ENCODE measurements around the gene PTGS1. TPM values are rescaled to one million over a fixed set of nuclear protein-coding genes. Genes with fewer than 3 reads are reported as not detected.

The PTGS1 gene
- total RNA-seq, 4 donors from 2014 or later, result 4.5 to 9.5 (median 5.2) TPM

DNA sequence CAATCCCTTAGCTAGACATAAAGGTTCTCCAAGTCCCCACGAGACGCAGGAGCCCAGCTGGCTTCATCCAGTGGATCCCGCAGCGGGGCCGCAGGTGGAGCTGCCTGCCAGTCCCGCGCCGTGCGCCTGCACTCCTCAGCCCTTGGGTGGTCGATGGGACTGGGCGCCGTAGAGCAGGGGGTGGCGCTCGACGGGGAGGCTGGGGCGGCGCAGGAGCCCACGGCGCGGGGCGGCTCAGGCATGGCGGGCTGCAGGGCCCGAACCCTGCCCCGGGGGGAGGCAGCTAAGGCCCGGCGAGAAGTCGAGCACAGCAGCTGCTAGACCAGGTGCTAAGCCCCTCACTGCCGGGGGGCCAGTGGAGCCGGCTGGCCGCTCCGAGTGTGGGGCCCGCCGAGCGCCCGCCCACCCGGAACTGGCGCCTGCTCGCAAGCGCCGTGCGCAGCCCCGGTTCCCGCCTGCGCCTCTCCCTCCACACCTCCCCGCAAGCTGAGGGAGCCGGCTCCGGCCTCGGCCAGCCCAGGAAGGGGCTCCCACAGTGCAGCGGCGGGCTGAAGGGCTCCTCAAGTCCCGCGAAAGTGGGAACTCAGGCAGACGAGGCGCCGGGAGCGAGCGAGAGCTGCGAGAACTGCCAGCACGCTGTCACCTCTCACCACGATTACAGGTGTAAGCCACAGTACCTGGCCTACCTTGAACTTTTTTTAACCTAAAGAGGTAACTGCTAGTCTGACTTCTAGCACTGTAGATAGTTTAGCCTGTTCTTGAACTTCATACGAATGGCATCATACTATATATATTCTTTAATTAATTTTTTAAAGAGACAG is 35.5 kb downstream of the PTGS1 start:
- TF ChIP-seq, protein P1, sequence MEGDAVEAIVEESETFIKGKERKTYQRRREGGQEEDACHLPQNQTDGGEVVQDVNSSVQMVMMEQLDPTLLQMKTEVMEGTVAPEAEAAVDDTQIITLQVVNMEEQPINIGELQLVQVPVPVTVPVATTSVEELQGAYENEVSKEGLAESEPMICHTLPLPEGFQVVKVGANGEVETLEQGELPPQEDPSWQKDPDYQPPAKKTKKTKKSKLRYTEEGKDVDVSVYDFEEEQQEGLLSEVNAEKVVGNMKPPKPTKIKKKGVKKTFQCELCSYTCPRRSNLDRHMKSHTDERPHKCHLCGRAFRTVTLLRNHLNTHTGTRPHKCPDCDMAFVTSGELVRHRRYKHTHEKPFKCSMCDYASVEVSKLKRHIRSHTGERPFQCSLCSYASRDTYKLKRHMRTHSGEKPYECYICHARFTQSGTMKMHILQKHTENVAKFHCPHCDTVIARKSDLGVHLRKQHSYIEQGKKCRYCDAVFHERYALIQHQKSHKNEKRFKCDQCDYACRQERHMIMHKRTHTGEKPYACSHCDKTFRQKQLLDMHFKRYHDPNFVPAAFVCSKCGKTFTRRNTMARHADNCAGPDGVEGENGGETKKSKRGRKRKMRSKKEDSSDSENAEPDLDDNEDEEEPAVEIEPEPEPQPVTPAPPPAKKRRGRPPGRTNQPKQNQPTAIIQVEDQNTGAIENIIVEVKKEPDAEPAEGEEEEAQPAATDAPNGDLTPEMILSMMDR (IDR thresholded peaks at IDR 0.05; ENCODE audit: low read depth), result no peak

DNA sequence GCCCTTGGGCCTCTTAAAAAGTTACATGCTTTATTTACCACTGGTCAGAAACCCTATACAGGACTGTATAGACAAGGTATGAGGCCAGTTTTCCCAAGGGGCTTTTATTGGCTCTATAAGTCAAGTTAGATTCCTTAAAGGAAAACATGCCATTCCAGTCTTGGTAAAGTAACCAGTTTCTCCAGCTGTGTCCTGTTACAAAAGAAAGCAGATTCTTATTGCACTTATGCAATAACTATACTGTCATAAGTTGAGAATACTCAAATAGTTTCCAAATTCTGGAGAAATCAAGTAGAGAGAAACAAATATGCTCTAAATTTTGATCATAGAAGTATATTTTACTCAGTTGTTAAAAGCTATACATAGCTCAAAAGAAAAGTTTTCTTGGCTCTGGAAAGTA is 47.2 kb downstream of the PTGS1 start:
- TF ChIP-seq, protein P1 (IDR thresholded peaks at IDR 0.05; ENCODE audit: low read depth), result no peak

DNA sequence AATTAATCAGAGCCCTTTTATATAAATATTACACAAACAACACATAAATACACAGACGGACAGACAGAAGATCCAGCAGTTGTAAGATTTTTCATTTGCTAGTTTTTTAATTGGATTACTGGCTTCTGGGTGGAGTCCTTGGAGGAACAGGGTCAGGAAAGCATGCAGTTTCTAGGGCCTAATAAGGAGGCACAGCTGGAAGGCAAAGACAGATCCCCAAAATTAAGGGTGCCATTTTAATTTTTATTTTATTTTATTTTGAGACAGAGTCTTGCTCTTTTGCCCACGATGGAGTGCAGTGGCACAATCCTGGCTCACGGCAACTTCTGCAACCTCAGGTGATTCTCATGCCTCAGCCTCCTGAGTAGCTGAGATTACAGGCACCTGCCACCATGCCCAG is 49.5 kb downstream of the PTGS1 start:
- TF ChIP-seq, protein P1 (IDR thresholded peaks at IDR 0.05; ENCODE audit: low read depth), result no peak

DNA sequence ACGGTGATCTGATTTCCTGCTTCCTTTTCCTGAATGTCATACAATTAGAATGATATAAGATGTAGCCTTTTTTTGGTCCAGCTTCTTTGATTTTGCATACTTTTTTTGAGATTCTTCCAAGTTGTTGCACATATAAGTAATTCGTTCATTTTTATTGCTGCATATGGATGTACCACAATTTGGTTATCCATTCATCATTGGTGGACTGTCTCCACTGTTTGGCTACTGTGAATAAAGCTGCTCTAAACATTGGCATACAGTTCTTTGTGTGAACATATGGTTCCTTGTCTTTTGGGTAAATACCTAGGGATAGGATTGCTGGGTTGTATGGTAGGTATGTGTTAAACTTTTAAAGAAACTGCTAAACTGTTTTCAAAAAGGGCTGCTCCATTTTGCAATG is 54.3 kb downstream of the PTGS1 start:
- TF ChIP-seq, protein P1 (IDR thresholded peaks at IDR 0.05; ENCODE audit: low read depth), result no peak

DNA sequence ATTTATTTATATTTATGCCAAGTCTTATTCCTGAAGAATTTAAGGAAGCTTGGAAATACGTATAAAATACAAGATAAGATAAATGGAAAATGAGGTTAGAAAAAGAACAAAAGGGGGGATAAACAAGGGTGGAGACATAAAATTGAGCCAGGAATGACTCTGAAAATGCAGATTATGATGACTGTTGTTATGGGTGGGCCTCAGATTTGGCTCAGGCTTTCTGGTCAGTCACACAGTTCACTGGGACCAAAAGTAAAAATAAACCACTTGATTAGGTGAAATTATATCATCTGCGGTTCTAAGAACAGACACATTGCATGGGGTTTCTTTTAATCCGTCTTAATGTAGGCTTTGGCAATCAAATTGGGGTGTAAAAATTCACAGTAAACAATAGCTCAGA is 55.9 kb downstream of the PTGS1 start:
- TF ChIP-seq, protein P1 (IDR thresholded peaks at IDR 0.05; ENCODE audit: low read depth), result no peak

DNA sequence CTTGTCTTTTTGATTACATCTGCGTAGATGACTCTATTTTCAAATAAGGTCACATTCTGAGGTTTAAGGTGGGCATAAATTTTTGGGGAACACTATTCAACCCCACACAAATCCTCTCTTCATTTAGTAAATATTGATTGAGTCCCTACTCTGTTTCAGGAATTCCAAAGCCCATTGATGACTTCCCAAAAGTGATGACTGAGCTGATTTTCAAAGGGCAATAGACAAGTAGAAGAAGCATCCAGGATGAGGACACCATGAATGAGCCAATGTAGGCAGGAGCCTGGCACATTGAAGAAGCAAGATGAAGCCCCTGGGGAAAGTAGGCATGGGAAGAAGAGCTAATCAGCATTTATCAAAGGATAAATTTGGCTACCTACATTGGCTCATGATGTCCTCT is 71.7 kb downstream of the PTGS1 start:
- TF ChIP-seq, protein P1 (IDR thresholded peaks at IDR 0.05; ENCODE audit: low read depth), result no peak

DNA sequence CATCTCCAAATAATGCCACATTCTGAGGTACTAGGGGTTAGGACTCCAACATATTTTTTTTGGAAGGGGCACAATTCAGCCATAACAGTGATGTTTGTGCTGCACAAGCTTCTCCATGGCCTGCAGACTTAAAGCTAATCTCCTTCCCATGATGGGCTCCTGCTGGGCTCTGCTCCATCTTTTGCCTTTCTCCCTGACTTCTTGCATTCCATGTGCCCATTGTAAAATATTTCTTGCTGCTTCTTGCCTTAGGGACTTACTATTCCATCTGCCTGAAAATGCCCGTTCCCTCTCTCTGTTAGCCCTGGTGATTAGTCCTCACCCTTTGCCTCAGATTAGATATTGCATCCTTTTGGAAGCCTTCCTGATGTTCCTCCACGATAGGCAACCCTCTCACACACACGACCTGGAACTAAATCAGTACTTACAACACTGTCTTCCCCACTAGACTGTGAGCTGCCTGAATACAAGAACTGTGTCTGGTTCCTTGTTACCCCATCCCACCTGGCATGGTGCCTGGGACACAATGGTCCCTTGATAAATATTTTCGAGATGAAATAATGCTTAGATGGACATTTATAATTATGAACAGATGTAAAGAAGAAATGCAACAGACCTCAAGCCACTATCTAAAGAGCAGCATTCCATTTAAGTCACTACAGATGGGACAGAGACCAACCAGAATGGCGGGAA is 73.4 kb downstream of the PTGS1 start:
- TF ChIP-seq, protein P1 (IDR thresholded peaks at IDR 0.05; ENCODE audit: low read depth), result no peak
